Measurements from ENCODE around the gene PRUNE2. TPM values are rescaled to one million over a fixed set of nuclear protein-coding genes. Genes with fewer than 3 reads are reported as not detected.
A peak's percentile ranks its signal among the peaks of the same experiment; 100 is the strongest.

PRUNE2 gene
- total RNA-seq, 2 donors from 2014 or later, result 0.24 to 0.39 TPM

DNA sequence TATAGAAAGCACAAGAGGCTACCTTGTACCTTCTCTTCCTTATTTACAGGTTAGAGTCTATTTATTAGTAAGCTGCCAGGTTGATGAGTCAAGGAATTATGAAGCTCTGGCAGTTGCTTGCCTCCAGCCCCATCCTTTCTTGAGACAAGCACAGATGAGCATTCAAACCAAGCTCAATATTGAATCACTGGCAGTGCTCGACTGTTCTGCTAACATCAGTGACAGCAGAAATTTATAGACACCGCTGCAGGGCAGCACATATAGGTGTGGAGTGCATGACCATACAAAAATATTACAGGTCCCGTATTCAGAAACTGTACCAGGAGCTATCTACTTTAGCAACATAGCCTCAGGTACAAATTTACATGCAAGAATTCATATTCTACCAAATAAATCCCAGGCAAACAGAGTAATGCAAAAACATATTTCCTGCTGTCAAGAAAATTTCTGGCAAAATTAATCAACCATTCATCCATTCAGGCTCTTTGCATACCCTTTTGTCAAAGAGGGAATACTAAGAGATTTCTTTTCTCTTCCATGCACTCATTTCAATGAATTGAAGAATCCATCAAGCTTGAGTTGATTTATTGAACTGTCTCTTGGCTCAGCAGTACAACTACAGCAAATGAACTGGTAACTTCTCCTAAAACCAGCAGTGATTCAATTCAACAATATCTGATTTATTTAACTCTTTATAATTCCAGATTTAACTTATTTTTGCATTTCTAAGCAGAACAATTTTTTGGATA is 168.6 kb downstream of the PRUNE2 start:
- Mint-ChIP-seq H3K4me1 (no peaks in the 10 kb centered on the region), H3K9me3 (peaks cover 5% of the 10 kb centered on the region), H3K4me3 (no peak overlapping the region), H3K27ac (no peak overlapping the region), H3K27me3 (peaks cover 25% of the 10 kb centered on the region), H3K36me3 (ENCODE audit: low read depth) (no peaks in the 10 kb centered on the region)
- no peak for ATAC-seq (replicated peaks)

DNA sequence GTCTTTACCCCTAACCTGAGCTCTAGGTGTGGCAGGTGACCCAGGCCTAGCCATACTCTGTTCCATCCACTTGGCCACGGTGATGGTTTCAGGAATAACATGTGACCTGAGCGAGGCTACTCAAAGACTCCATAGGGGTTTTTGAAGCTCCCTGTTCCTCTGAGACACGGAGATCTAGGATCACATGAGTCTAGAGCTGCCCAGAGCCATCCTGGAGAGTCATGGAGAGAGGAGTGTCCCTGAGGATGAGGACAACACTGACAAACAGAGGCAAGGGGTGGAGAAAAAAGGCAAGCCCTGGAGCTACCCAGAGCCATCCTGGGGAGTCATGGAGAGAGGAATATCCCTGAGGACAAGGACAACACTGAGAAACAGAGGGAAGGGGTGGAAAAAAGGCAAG is 171.2 kb downstream of the PRUNE2 start:
- no peaks in the 10 kb centered on the region for H3K36me3 Mint-ChIP-seq (ENCODE audit: low read depth)
- no peak for ATAC-seq (replicated peaks)
- H3K9me3 Mint-ChIP-seq, result no peaks in the 10 kb centered on the region
- no peak overlapping the region for H3K4me3 Mint-ChIP-seq
- H3K4me1 Mint-ChIP-seq, result no peaks in the 10 kb centered on the region
- H3K27me3 Mint-ChIP-seq, result peaks cover 23% of the 10 kb centered on the region
- no peak overlapping the region for H3K27ac Mint-ChIP-seq

GRCh38 chr9:76733096-76733495 is 172.8 kb downstream of the PRUNE2 start:
- H3K9me3 Mint-ChIP-seq, result no peaks in the 10 kb centered on the region
- no peaks in the 10 kb centered on the region for H3K36me3 Mint-ChIP-seq (ENCODE audit: low read depth)
- peaks cover 17% of the 10 kb centered on the region for H3K27me3 Mint-ChIP-seq
- ATAC-seq (replicated peaks), result no peak
- no peak overlapping the region for H3K27ac Mint-ChIP-seq
- no peak overlapping the region for H3K4me3 Mint-ChIP-seq
- H3K4me1 Mint-ChIP-seq, result no peaks in the 10 kb centered on the region

DNA sequence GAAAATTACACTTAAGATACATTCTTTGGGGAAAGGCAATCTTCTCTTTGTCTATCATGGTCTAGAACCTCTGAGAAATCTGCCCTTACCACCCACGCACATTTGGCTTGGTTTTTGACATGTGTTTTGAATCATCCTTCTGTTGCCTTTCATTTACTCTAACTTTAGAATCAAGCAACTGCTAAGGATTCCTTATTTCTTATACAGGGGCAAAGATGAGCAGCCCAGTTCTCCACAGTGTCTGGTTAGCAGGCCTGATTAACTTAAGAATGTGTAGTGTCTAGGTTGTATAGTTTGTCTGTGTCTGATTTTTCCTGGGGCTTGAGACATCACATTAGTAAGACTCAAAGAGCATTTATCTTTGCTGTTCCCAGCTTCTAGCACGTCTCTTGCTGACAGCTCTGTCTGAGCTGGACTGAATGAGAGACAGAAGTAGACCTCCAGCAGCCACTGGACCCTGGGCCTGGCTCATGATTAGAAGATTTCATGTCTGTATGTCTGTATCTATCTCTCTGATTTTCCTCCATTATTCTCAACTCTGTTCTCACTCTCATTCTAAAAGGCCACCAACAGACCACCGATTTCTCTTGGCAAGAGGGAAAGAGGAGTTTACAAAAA is 173.5 kb downstream of the PRUNE2 start:
- Mint-ChIP-seq H3K4me3 (no peak overlapping the region), H3K27me3 (peaks cover 18% of the 10 kb centered on the region), H3K27ac (no peak overlapping the region), H3K36me3 (ENCODE audit: low read depth) (no peaks in the 10 kb centered on the region), H3K4me1 (no peaks in the 10 kb centered on the region), H3K9me3 (no peaks in the 10 kb centered on the region)
- ATAC-seq (replicated peaks), result no peak

DNA sequence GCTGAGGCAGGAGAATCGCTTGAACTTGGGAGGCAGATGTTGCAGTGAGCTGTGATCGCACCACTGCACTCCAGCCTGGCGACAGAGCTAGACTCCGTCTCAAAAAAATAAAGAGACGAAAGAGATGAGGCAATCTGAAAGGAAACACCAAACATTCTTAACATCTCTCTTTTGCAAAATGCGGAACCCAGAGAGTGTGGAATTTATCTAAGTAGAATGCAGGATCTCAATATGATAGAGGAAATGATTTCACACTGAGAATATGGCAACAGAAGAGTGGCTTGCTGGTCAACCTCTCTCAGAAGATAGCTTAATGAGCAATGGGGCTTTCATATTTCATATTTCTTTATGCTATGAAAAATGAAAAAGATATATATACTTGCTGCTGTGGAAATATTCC is 175.1 kb downstream of the PRUNE2 start:
- ATAC-seq (replicated peaks), result no peak
- no peak overlapping the region for H3K27ac Mint-ChIP-seq
- peaks cover 23% of the 10 kb centered on the region for H3K27me3 Mint-ChIP-seq
- no peaks in the 10 kb centered on the region for H3K4me1 Mint-ChIP-seq
- no peak overlapping the region for H3K4me3 Mint-ChIP-seq
- no peaks in the 10 kb centered on the region for H3K36me3 Mint-ChIP-seq (ENCODE audit: low read depth)
- H3K9me3 Mint-ChIP-seq, result no peaks in the 10 kb centered on the region

DNA sequence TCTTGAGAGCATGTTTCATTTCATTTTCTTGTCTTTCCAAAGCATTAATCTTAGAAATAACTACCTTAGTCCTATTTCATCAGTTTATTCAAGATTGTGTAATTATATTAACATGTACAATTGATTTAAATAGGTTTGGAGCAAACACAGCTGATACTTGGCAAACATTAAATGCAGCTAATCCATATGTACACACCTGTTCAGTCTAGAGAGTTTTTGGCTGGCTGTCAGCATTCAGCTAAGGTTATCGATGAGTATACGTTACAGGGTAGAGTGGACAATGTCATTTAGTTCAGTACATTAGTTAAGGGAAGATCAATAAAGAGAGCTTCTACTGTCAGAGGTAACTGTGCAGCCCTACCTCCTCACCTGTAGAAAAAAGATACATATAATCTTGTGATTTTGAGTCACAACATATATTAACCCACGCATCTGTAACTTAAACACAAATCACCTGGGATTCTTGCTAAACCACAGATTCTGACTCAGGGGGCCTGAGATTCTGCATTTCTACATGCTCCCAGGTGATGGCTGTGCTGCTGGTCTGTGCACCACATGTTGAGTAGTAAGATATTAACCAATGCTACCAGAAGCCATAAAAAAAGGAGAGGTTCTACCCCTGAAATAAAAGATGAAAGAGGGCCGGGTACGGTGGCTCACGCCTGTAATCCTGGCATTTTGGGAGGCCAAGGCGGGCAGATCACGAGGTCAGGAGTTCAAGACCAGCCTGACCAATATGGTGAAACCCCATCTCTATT is 175.8 kb downstream of the PRUNE2 start:
- peaks cover 28% of the 10 kb centered on the region for H3K27me3 Mint-ChIP-seq
- H3K27ac Mint-ChIP-seq, result no peak overlapping the region
- ATAC-seq (replicated peaks), result no peak
- no peak overlapping the region for H3K4me3 Mint-ChIP-seq
- H3K9me3 Mint-ChIP-seq, result no peaks in the 10 kb centered on the region
- no peaks in the 10 kb centered on the region for H3K36me3 Mint-ChIP-seq (ENCODE audit: low read depth)
- no peaks in the 10 kb centered on the region for H3K4me1 Mint-ChIP-seq

DNA sequence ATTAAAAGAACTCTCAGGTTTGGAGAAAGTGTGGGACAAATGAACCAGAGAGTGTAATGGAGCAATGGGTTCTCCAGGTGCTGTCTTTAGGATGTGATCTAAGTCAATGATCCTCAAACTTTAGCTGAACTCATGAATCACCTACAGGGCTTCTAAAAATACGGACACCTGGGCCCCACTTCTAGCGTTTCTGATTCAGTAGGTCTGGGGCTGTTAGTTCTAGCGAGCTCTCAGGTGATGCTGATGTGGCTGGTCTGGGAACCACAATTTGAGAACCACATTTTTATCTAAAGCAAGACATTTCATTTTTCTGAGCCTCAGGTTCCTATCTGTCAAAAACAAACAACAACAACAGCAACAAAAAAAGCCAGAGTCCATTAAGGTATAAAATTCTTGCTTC is 176.8 kb downstream of the PRUNE2 start:
- no peak for ATAC-seq (replicated peaks)
- H3K27me3 Mint-ChIP-seq, result peaks cover 29% of the 10 kb centered on the region
- no peaks in the 10 kb centered on the region for H3K9me3 Mint-ChIP-seq
- H3K4me1 Mint-ChIP-seq, result no peaks in the 10 kb centered on the region
- no peak overlapping the region for H3K27ac Mint-ChIP-seq
- no peak overlapping the region for H3K4me3 Mint-ChIP-seq
- H3K36me3 Mint-ChIP-seq (ENCODE audit: low read depth), result no peaks in the 10 kb centered on the region

DNA sequence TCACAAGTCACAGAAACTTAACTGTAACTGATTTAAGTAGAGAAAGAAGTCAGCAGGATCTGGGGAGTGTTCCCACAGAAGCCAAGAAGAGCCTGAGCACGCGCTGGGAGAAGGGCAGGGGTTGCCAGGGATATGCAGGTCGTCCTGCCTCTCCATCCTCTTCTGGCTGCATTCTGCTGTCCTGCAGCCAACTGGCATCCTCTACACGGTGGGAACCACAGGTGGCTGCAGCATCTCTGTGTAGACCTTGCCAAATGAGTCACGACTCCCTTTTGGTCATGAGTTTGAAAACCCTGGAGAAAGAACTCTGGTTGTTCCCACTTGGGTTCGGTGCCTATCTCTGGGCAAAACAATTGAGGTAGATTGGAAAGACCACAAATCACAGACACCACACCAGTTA is 180.0 kb downstream of the PRUNE2 start:
- Mint-ChIP-seq H3K36me3 (ENCODE audit: low read depth) (no peaks in the 10 kb centered on the region), H3K9me3 (no peaks in the 10 kb centered on the region), H3K27ac (no peak overlapping the region), H3K27me3 (peaks cover 34% of the 10 kb centered on the region), H3K4me1 (no peaks in the 10 kb centered on the region), H3K4me3 (no peak overlapping the region)
- no peak for ATAC-seq (replicated peaks)

- Mint-ChIP-seq H3K27ac (no peak overlapping the region), H3K9me3 (no peaks in the 10 kb centered on the region), H3K36me3 (ENCODE audit: low read depth) (no peaks in the 10 kb centered on the region), H3K27me3 (peaks cover 31% of the 10 kb centered on the region), H3K4me3 (no peak overlapping the region), H3K4me1 (no peaks in the 10 kb centered on the region)
- no peak for ATAC-seq (replicated peaks)
Measured at GRCh38 chr9:76725011-76725546, 180.8 kb downstream of the PRUNE2 start.

- no peaks in the 10 kb centered on the region for H3K4me1 Mint-ChIP-seq
Measured at GRCh38 chr9:76720245-76720644, 185.7 kb downstream of the PRUNE2 start.

GRCh38 chr9:76718166-76718565 is 187.7 kb downstream of the PRUNE2 start:
- Mint-ChIP-seq H3K4me1 (no peaks in the 10 kb centered on the region), H3K36me3 (ENCODE audit: low read depth) (no peaks in the 10 kb centered on the region), H3K27me3 (peaks cover 19% of the 10 kb centered on the region), H3K4me3 (no peak overlapping the region), H3K27ac (no peak overlapping the region), H3K9me3 (no peaks in the 10 kb centered on the region)
- ATAC-seq (replicated peaks), result no peak

More at GRCh38 chr9:76720245-76720644, 185.7 kb downstream of the PRUNE2 start:
- peak; percentile 77 for ATAC-seq (replicated peaks)
- Mint-ChIP-seq H3K27me3 (peaks cover 29% of the 10 kb centered on the region), H3K9me3 (no peaks in the 10 kb centered on the region), H3K27ac (no peak overlapping the region), H3K4me3 (no peak overlapping the region), H3K36me3 (ENCODE audit: low read depth) (no peaks in the 10 kb centered on the region)

DNA sequence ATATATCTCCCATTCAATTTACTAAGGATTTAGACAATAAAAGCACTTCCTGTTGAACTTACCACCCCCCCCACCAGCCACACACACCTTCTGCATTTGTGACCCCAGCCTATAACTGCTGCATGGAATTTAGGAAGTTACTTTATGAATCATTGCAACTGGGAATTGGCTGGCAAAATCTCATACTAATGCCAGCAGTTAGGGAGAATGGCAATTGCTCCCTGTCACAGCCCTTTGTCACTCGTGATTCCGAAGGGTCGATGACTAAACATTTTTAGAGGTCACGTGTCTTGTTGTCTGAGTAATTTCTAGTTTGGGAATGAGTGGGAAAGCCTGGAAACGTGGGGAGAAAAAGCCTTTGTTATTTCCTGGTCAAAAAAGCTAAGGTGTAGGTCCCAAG is 188.3 kb downstream of the PRUNE2 start:
- Mint-ChIP-seq H3K4me3 (no peak overlapping the region), H3K4me1 (no peaks in the 10 kb centered on the region), H3K9me3 (no peaks in the 10 kb centered on the region), H3K27ac (no peak overlapping the region), H3K27me3 (peaks cover 17% of the 10 kb centered on the region), H3K36me3 (ENCODE audit: low read depth) (no peaks in the 10 kb centered on the region)
- no peak for ATAC-seq (replicated peaks)

DNA sequence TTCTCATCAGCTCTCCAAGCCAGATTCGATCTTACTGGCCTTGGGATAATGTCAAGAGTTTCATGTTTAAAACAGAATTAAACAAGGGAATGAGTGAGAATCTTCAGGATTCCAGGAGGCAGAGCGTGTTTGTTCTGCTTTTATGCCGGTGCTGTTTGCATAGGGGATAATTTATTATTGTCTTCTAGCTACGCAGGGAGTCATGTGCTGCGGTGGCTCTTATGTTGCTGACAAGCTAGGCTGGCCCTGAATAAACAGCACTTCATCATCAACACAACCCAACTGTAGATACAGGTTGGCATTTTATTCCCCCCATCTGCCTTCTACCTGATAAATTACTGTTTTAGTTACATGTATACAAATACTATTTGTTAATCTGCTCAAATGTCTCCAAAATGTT is 188.7 kb downstream of the PRUNE2 start:
- no peak overlapping the region for H3K27ac Mint-ChIP-seq
- no peak for ATAC-seq (replicated peaks)
- no peak overlapping the region for H3K4me3 Mint-ChIP-seq
- H3K36me3 Mint-ChIP-seq (ENCODE audit: low read depth), result no peaks in the 10 kb centered on the region
- no peaks in the 10 kb centered on the region for H3K9me3 Mint-ChIP-seq
- H3K27me3 Mint-ChIP-seq, result peaks cover 17% of the 10 kb centered on the region
- H3K4me1 Mint-ChIP-seq, result no peaks in the 10 kb centered on the region

GRCh38 chr9:76716085-76716672 is 189.7 kb downstream of the PRUNE2 start:
- H3K4me1 Mint-ChIP-seq, result no peaks in the 10 kb centered on the region

More at GRCh38 chr9:76716085-76716672, 189.7 kb downstream of the PRUNE2 start:
- H3K27me3 Mint-ChIP-seq, result peaks cover 25% of the 10 kb centered on the region
- H3K27ac Mint-ChIP-seq, result no peak overlapping the region
- no peak overlapping the region for H3K4me3 Mint-ChIP-seq
- ATAC-seq (replicated peaks), result no peak
- H3K36me3 Mint-ChIP-seq (ENCODE audit: low read depth), result no peaks in the 10 kb centered on the region
- H3K9me3 Mint-ChIP-seq, result no peaks in the 10 kb centered on the region
